NCI-H2227 treated with DMSO at 0.1 percent for 48 hours (cell line): ENCODE data around the gene ASAH2B.
"Not testable (repeated sequence)": the region's sequence is repeated elsewhere in the genome, so short reads cannot be mapped to it uniquely, and the experiment has no call there.

Experiments used
- DNase-seq: peaks from one replicate; lab custom pipeline; 2025; lab: John Stamatoyannopoulos, UW

Gene ASAH2B

GRCh38 chr10:50739618-50740292, at the start of gene ASAH2B:
ASAH2B (plus strand) TSS chr10:50739936; CDS start chr10:50745131, 5,195 bp downstream.
- DNase-seq: peak; percentile 51

GRCh38 chr10:50697819-50698218, 41.9 kb upstream of the ASAH2B start:
- not testable (repeated sequence) for DNase-seq

- DNase-seq: not testable (repeated sequence)
Observed at GRCh38 chr10:50701947-50702346, 37.8 kb upstream of the ASAH2B start.

DNA sequence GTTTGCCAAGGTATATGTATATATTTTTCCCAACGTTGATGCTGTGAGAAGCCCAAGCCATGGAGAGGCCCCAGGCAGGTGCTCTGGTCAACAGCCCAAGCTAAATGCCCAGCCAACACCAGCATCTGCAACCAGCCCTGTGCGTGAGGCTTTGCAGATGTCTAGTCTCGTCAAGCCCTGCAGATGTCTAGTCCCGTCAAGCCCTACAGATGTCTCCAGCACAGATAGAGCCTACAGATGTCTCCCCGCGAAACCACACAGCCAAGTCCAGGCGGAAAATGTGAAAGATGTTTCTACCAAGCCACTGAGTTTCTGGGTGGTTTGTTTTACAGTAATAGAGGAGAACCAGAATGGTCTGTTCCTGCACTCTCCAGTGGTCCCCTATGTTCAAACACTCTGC, 36.7 kb upstream of the ASAH2B start:
- DNase-seq: not testable (repeated sequence)

DNA sequence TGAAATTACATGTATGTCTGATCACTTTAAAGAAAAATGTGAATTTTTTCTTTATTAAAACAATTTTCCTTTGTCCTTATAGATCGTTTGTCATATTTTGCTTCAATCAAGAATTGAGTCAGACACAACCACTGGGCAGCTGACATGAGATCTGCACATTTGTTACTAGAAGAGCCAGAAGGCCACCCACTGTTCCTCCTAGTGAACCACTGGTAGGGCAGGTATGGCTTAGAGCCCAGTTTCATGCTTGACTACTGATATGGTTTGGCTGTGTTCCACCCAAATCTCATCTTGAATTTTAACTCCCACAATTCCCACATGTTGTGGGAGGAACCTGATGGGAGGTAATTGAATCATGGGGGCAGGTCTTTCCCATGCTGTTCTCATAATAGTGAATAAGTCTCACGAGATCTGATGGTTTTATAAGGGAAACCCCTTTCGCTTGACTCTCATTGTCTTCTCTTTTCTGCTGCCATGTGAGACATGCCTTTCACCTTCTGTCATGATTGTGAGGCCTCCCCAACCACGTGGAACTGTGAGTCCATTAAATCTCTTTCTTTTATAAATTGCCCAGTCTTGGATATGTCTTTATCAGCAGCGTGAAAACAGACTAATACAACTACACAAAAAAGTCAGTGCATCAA, 35.2 kb upstream of the ASAH2B start:
- DNase-seq: not testable (repeated sequence)

DNA sequence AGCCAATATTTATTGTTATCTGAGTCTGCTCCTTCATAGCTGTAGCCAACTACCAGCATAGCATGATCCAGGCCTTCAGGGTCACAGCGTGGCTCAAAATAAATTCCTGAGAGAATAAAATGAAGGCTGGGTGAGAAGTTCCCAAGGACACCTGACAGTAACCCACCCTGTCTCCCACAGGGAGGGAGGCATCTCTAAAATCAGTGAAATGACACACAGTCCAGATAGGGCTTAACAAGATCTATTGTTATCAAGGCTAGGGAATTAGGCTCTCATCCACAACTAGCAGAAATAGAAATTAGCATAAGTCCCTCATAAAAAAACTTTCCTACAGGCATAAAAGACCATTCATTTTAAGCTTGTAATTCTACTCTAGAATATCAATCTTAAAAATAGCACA, 33.7 kb upstream of the ASAH2B start:
- DNase-seq: not testable (repeated sequence)

GRCh38 chr10:50710241-50710640, 29.5 kb upstream of the ASAH2B start:
- not testable (repeated sequence) for DNase-seq

GRCh38 chr10:50723812-50724211, 15.9 kb upstream of the ASAH2B start:
- not testable (repeated sequence) for DNase-seq

GRCh38 chr10:50728112-50728511, 11.6 kb upstream of the ASAH2B start:
- DNase-seq: not testable (repeated sequence)

DNA sequence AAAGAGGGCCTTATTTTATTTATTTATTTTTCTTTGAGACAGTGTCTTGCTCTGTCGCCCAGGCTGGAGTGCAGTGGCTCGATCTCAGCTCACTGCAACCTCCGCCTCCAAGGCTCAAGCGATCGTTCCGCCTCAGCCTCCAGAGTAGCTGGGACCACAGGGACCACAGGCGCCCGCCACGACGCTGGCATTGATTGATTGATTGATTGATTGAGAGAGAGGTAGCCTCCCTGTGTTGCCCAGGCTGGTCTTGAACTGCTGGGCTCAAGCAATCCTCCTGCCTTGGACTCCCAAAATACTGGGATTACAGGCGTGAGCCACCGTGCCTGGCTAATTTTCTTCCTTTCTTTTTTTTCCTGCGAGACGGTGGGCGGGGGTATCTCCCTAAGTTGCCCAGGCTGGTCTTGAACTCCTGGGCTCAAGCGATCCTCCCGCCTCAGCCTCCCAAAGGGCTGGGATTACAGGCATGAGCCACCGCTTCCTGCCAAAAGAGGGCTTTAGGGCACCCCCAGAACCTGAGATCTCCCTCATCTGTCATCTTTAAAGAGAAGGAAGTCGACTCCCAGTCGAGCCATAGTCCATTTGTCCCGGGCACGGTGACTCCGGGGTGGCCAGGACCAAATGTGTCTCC, 634 bp upstream of the ASAH2B start:
- DNase-seq: not testable (repeated sequence)

DNA sequence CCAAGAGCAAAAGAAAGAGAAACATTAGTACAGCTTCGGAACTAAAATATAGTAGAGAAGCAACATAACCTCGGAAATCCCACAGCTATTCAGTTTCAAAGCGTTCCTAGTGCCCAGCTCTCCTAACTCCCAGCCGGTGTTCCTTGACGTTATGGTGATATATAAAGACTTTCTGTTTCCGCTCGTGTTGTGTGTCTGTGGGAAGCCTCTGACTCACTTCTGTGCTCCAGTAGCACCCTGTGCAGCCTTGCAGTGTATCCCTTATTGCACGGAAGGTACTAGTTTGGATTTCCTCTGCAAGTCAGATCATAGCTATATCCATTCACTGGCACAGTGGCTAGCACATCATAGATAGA, 535 bp downstream of the ASAH2B start:
- peak; percentile 40 for DNase-seq

- DNase-seq: not testable (repeated sequence)
Observed at GRCh38 chr10:50742820-50743219, 3.1 kb downstream of the ASAH2B start.

GRCh38 chr10:50766774-50767513, 27.2 kb downstream of the ASAH2B start:
- not testable (repeated sequence) for DNase-seq

GRCh38 chr10:50772042-50772441, 32.3 kb downstream of the ASAH2B start:
- not testable (repeated sequence) for DNase-seq

- not testable (repeated sequence) for DNase-seq
Observed at GRCh38 chr10:50774868-50775267, 35.1 kb downstream of the ASAH2B start.

- DNase-seq: not testable (repeated sequence)
Observed at GRCh38 chr10:50780036-50780435, 40.3 kb downstream of the ASAH2B start.

DNA sequence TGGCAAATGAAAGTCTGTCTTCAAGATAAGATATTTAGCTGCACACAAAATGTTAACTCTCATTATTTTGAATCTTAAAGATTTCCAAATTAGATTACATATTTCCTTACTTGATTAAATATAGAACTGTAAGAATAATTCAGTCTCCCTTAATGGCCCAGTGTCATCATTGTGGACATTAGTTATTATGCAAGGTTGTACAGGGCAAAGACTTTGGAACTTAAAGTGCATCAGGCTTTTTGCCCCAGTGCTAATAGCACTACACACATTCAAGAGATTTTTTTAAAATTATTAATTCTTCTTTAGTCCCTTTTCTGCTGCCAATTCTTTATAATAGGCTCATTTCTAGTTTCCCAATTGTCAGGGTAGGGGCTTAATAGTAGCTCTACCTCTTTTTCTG, 42.3 kb downstream of the ASAH2B start:
- not testable (repeated sequence) for DNase-seq

- DNase-seq: not testable (repeated sequence)
Observed at GRCh38 chr10:50787962-50788361, 48.2 kb downstream of the ASAH2B start.

DNA sequence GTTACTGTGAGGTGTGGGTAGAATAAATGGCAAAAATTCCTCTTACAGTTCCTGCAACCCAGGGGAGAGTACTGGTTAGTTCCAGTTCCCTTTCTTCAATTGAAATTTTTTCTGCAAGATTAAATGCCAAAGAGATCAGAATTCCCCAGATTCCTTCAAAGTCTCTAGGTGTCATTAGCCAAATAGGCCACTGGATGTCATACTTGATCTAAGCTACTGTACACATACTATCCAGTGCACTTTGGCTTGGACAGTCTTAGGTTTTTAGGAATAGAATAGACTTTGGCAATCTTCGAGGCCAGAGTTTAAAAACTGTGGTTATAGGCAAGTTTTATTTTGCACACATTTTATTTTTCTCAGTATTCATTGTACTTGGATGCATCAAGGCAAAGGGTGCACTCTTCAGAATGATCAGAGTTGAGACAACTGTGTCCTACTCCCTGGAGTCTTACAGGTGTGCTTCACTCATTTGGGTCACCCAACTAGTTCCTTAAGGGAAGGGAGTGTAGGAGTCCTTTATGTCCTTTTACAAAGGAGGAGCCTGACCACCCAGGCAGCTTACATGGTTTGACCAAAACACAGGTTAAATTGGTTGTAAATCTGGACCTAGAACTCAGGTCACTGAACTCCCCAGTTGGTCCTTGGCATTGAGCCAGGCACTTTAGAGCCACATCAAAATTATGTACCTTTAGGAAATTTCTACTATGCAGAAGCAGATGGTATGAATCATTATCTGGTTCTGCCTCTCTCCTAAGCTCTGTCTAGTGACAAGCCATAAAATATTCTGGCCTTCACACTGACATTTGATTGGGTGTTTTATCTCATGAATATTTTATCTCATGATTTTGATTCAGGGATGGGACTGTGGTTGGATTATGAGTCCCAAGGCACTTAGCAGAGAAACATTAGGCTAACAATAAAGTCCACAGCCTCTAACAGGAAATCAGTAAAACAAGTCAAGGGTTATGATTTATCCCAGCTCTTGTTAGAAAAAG, 49.5 kb downstream of the ASAH2B start:
- no peak for DNase-seq

GRCh38 chr10:50794490-50794889, 54.8 kb downstream of the ASAH2B start:
- no peak for DNase-seq

DNA sequence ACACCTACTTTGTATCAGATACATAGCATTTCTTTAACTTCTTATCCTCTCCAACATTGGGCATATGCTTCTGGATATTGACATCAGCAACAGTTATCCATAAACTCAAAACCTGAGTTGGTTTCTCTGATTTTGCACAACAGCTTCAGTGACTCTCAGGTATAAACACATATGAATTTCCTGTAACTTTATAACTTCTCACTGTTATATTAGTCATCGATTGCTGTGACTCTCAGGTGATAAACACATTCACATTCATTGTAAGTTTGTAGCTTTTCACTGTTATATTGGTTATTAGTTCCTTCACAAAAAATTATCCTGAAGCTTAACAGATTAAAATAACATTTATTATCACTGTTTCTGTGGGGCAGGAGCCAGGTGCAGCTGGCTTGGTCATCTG, 57.0 kb downstream of the ASAH2B start:
- no peak for DNase-seq
